Stimulated activated CD8-positive, alpha-beta memory T cell treated with anti-CD3 and anti-CD28 coated beads, Interleukin-7, amount 100 ng/mL, for 4 hours (primary cell): ENCODE results near the gene PHLDA2.

ENCODE experiments used
- DNase-seq, 2 donors: peaks; one replicate each; pipeline ENCODE4 v3.0.0-alpha.2; 2020; ENCODE audit warnings: low read depth in 2 of 2

The PHLDA2 gene

DNA sequence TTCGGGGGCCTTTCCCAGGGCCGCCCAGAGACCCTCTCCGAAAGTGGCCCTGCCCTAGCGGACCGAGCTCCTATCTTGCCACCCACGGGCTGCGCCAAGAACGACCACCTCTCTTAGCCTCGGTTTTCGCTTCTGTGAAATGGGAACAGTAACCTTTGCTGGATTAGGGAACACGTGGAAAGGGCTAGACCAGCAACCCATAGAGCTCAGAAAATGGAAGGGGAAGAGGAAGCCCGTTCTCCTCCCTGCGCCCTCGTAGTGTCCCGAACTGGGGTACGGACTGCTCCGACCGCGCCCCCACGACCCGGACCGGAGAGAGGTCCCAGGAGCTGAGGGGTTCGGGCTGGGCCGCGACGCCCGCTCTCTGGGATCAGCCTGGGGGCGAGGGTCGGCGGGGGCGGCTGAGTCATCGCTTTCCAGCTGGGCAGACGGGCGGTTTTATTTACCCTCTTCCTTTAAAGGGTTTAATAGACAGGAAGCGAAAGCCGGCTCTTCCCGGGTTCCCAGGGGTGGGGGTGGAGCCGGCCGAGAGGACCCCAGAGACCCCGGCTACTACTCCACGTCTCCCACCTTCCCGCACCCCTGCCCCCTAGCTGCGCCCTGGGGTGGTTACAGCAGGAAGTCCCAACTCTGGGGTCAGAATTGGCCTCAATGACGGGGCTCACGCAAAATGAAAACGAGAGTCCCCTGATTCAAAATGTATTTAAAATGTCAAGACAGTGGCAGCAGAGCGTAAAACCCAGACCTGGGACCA is 907 bp upstream of the PHLDA2 start:
- DNase-seq: no peak

DNA sequence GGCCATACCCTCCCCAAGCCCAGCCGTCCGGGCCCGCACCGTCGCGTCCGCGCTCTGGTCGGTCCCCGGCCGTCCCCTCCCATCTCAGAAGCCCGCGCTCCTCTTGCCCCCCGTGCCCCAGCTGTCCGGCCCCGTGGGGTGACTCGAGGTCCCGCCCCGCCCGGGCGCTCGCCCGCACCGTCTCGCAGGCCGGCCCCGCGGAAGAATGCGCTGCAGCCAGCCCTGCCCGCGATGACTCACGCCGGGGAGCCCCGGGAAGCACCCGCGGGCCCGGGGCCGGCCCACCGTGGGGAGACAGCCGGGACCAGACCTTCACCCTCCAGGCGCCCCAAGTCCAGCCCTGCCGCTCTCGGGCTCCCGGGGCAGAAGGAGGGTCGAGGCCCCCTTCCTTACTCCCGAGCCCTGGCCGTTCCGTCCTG is 320 bp upstream of the PHLDA2 start:
- peak in 1 of 2 donors; percentile 45 for DNase-seq

DNA sequence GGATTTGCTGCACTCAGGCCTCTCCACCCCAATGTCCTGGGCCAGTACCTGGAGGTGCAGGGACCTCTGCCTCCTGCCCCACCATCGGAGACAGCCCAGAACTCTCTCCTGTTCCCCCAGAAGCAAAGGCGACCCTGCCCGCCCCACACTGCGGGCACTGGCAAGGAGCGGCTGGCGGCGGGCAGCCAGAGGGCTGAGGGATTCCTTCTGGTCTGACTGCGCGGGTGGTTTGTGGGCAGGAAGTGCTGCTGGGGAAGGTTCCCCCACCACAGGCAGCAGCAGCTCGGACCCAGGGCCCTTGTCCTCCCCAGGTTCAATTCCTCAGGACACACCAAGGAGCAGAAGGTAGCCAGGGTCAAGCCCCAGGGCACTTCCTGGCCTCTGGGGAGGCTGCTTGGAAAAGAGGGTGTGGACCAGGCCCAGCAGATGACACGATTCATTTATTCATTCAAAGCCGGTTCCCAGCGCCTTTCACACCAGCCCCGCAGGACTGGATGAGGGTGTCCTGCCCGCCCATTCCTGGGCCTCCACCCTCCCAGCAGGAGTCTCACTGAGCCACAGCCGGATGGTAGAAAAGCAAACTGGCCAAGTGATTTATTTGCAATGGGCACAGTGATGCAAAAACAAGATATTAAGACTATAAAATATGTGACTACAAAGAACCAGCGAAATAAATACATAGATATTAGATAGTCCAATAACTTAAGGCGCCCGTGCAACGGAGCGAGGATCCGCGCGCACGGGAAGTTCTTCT is 1.2 kb downstream of the PHLDA2 start:
- no peak for DNase-seq

DNA sequence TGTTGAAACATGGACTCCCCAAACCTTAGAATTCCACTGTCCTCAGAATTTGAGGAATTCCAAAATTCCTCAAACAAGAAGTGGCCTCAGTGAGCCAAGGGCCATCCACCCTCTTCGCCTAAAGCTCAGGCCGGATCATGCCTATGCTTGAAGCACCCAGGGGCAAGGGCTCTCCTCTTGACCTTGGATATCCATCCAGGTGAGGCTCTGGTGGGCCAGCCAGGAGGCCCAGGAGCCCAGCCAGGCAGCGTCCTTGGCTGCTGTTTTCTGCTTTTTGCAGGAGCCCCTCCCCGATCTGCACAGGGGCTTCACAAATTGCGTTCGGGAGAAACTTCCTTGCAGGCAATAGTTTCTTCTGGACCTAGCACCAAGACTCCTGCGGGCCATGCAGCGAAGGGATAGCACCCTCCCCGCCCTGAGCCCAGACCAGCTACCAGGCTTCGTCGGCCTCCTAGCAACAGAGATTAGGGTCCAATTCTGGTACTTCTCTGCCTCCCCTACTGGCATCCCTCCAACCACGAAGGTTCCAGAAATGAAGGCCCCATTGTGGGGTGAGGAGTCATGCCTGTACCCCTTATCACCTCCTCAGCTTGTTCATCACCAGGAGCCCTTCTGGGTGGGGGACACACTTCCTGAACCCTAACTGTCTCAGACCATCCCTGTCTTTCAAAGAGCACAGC is 2.0 kb downstream of the PHLDA2 start:
- DNase-seq: no peak

DNA sequence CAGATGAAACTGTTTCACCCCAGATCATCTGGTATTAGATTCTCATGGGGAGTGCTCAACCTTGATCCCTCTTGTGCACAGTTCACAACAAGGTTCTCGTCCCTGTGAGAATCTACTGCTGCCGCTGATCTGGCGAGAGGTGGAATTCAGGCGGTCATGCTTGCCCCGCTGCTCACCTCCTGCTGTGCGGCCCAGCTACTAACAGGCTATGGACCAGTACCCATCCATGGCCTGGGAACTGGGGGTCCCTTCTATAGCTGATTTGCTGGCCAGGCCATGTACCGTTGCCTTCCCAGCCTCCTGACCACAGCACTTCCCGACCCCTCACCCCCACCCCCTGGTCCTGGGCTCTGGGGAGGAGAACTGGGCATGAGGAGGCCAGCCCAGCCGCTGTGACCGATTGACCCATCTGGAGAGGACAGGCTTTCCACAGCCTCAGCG is 2.6 kb downstream of the PHLDA2 start:
- DNase-seq: no peak

DNA sequence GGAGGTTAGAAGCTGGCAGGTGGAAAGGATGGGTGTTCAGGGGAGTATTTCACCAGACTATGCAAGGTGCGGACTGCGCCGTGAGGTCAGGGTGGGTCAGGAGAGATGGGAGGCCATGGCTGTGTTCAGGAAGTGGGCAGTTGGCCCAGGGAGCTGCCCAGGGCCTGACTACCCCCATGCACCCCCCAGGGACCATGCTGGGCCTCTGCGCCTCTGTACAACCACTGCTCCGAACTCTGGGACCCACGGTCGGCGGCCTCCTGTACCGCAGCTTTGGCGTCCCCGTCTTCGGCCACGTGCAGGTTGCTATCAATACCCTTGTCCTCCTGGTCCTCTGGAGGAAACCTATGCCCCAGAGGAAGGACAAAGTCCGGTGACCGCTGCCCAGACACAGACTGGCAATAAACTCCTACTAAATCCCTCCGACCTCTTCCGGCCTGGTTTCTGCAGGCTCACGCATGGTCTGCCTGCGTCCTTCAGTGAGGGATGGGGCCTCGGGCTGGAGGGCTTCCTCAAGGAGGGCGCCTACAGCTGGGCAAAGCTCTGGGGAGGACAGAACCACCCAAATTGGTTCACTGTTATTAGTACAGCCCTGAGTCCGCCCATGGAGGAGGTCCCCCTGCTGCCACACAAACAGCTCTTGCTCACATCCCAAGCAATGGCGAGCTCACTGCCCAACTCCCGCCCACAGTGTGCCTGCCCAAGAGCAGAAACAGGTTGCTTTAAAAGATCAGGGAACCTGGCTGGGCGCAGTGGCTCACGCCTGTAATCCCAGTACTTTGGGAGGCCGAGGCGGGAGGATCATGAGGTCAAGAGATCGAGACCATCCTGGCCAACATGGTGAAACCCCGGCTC is 4.2 kb downstream of the PHLDA2 start:
- no peak for DNase-seq

DNA sequence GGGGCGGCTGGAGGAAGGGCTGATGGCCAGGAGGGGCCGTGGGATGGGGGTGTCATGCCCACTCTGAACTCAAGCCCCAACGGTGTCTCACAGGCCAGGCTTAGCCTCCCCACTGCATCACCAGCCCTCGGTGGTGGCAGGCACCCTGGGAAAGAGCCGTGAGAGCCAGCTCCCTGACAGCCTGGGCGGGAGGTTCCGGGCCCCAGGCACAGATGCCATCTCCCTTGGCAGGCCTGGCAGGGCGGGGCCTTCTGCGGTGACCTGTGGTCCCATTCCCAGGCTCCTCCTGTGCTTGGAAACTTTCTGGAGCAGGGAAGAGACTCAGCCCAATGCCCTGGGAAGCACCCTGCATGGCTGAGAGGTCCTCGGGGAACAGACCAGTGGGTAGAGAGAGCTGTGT is 4.8 kb downstream of the PHLDA2 start:
- DNase-seq: no peak

DNA sequence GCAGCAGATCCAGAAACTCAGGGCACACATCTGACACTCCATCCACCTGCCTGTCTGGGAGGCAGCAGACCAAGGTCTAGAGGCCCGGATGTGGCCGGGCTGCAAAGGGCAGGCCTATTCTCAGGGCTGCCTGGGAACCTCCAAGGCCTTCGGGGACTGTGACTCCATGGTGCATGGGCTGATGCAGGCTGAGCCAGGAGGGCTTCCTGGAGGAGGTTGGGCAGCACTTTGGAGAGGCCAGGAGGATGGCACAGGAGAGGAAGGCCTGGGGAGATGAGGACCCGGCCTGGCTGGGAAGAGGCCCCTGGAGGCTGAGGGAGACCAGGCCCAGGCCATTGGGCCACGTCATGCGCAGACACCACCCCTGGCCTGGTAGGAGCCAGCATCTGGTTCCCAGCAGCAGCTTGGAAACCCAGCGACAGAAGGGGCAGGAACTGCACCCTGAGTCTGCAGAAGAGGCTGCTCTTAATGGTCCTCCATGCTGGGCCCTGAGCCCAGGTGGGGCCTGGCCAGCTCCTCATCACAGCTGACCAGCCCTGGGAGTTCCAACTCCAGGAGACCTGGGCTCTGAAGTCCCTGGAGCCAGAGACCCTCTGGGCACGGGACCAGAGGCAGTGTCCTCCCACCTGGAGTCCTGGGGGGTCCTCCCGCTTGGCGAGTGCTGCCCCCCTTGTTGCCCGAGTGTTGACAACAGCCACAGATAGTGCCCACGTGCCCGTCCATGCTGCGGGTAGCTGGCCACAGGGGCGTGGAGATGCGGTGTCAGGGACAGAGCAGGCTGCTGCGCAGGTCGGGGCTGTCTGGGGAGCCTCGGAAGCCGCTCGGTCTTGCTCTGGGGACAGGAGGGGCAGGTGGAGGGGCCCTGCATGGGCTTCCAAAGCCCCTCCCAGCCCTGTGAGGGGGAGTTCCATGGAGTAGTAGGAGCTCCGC is 5.5 kb downstream of the PHLDA2 start:
- no peak for DNase-seq

DNA sequence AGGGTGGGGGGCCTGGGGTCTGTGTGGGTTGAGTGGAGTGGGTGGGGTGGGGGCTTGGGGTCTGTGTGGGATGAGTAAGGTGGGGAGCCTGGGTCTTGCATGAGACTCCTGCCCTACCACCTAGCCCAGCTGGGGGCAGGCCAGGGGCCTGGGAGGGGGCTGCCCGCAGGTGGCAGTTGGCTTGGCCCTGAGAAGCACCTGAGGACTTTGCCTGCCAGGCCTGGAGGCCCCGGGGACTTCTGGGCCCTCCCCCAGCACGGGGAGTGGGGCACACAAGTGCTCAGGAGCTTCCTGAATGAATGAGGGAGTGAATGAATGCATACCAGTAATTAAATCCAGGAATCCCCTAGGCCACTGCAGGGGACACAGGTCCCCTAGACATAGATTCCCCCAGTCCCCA is 6.6 kb downstream of the PHLDA2 start:
- no peak for DNase-seq

DNA sequence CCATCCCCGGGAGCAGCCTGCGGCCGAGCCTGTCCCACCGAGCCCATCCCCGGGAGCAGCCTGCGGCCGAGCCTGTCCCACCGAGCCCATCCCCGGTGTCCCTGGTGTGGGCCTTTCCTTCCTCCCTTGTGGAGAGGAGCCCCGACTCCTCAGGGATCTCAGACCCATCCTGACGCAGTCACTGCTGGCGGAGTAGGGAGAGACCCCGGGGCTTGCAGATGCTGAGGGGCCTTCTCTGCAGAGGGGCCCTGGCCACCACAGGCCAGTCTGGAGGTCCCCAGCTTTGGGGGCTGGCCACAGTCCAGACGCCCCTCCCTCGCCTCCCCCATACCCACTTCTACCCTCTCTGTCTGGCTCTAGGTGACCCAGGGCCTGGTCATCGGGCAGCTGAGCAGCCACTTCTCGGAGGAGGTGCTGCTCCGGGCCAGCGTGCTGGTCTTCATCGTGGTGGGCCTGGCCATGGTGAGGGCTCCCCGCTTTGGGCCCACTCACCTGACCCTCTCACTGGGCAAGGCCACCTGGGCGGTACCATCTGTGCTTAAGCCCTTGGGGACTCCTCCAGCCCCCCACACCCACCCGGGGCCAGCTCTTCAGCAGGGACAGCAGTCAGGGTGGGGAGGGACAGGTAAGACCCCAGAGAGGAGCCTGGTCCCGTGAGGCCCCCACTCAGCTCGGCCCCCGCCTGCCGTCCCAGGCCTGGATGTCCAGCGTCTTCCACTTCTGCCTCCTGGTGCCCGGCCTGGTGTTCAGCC is 7.3 kb downstream of the PHLDA2 start:
- no peak for DNase-seq

DNA sequence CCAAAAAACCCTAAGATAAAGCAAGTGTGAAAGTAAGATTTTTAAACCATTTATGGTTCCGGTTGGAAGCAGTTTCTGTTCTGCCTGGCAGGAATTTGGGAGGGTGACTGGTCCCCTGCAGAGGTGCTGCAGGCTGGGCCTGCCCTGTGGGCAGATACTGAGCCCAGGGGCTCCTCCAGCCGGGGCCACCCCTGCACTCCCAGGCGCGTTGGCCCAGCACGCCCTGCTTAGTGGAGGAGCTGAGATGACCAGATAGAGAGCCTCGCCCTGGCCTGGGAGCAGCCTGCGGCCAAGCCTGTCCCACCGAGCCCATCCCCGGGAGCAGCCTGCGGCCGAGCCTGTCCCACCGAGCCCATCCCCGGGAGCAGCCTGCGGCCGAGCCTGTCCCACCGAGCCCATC is 8.0 kb downstream of the PHLDA2 start:
- DNase-seq: no peak

DNA sequence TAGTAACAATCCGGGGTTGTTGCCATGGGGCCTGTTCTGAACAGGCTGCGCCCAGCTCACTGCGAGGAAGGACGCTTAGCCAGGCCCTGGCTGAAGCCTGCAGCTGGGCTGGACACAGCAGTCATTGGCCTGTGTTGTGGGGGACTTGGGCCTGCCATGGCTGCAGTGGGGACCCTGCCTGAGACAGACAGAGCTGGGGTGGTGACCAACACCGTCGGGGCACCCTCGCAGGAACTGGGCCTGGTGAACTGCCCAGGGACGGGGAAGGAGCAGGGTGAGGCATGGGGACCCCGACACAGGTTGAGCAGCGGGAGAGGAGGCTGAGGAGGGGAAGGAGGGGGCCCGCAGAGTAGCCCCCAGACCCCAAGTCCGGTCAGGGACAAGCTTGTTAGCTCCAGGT is 8.9 kb downstream of the PHLDA2 start:
- no peak for DNase-seq

DNA sequence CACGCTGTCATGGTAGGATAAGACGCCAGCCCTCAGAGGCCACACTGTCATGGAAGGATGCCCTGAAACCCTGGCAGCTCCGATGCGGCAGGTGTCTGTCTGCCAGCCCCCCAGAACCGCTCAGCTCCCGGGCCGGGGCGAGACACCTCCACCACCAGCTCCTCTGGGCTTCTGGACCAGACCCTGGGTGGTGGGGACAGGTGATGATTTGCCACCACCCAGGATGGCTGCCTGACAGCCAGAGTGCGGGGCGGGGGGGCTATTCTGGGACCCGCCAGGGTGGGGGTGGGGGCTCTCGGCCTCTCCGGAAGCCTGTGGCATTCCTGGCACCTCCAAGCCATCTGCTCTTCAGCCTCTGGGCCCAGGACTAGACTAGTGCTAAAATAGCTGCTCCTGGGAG is 9.4 kb downstream of the PHLDA2 start:
- DNase-seq: no peak

DNA sequence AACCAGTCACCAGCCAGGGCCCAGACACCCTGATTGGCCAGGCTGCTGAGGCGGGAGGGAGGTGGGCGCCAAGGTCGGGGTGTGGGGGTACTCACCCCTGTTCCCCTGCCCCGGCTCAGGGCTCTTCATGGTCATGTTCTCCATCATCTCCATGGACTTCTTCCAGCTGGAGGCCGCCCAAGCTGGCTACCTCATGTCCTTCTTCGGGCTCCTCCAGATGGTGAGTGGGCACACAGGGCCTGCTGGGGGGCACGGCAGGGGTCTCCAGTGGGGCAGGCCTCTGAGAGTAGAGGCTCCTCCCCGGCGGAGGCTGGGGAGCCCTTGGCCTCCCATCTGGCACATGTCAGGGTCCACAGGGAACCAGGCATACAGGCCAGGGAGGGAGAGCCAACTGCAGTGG is 10.0 kb downstream of the PHLDA2 start:
- DNase-seq: no peak

DNA sequence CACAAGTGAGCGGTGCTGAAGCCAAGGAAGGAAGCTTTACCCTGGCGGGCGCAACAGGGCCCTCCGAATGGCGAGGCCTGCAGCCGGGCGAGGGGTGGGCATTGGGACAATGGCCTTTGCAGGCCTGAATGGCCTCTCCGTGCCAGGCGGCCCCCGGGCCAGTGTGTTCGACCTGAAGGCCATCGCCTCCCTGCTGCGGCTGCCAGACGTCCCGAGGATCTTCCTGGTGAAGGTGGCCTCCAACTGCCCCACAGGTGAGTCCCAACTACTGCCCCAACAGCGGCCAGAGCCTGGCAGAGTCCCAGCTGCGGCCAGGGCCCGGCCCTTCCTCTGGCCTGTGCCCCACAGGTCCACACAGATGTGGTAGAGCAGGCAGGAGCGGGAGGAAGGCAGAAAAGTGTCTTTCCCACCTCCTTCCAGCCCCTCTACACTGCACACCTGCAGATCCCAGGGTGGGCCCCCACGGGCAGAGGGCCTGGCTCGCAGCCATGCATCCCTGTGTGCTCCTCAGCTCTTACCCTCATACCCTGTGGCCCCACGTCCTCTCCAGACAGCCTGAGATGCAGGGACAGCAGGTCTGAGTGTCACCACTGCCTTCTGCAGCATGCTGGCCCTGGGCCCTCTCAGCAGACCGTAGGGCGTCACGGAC is 11.3 kb downstream of the PHLDA2 start:
- no peak for DNase-seq

DNA sequence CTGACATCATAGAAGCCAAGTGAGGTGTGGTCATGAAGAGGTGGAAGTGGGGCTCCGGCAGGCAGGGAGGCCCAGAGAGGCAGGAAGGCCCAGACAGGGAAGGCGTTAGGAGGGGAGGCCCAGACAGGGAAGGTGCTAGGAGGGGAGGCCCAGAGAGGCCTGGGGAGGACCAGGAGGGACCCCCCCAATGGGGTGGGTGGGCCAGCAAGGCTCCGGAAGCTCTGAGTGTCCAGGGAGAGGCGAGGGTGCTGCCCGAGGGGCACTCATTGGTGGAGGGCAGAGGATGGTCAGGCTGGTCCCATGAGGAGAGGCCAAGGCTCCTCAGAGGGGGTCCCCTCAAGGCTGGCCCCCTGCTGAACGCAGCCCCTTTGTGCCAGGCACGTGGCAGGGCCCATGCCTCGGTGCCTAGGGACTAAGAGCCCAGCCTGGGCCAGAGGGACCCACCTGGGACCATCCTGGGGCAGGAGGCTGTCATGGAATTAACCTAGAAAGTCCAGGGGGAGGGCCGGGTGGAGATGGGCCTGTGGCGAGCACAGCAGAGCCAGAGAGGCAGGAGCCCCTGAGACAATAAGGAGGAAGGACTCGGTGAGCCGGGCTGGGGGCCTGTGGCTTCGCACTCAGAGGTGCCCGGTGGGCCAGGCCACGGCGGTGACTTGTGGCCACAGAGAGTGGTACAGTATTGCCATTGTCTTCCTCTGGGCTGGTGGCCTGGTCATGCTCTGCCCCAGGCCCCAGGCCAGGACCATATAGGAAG is 12.2 kb downstream of the PHLDA2 start:
- no peak for DNase-seq

DNA sequence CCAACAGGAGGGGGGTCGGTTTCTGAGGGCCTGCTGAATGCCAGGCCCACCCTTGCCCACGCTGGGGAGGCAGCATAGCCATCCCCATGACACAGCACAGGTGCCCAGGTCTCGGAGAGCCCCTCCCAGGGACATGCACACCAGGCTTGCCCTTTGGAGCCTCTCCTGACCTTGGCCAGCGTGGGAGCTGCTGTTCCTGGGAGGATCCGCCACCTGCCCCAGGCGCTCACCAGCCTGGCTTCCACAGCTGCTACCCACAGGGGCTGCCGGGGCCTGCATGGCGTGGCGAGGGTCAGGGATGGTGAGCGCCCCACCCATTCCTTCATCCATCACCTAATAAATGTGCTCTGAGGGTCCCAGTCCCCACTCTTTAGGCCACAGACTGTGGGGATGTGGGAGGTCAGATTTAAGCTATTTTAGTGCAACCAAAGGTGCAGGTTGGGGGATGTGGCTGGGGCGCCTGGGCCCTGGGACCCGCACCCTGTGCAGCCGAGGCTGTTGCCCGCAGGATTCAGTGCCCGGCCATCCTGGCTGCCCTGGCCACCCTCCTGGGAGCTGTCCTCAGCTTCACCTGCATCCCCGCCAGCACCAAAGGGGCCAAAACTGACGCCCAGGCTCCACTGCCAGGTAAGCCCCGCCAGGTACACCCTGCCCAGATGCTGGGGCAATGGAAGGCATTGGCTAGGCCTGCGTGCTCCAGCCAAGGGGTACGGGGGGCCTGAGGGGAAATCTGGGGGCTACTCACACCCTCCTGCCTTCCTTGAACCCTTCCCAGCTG is 12.9 kb downstream of the PHLDA2 start:
- no peak for DNase-seq

DNA sequence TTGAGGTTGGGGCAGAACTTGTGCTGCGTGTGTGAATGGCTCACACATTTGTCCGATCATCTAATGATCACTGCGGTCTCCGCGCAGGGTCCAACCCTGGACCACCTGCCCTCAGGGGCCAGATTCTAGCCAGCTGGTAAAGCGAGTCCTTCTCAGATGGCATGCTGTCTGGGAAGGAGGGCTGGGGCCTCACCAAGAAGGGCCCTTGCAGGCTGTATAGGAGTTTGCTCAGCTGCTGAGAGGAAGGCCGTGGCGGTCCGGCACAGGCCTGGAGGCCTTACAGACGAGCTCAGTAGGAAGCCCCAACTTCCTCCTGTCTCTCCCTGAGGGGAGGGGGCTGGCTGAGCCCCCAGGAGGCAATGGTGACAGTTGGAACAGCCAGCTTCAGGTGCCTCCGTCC is 13.7 kb downstream of the PHLDA2 start:
- DNase-seq: no peak
